NCI-H2081 treated with DMSO at 0.1 percent for 48 hours (cell line): ENCODE measurements around the gene TNFSF8.

Experiments used
- DNase-seq: peaks from one replicate; lab custom pipeline; 2025; lab: John Stamatoyannopoulos, UW

Gene TNFSF8

GRCh38 chr9:114936581-114936980 lies 6.2 kb upstream of the TNFSF8 start:
- DNase-seq: no peak

GRCh38 chr9:114935119-114935518 lies 4.7 kb upstream of the TNFSF8 start:
- DNase-seq: no peak

- DNase-seq: no peak
Measured at GRCh38 chr9:114932502-114932901, 2.1 kb upstream of the TNFSF8 start.

- DNase-seq: no peak
Measured at GRCh38 chr9:114931407-114931806, 1.0 kb upstream of the TNFSF8 start.

- no peak for DNase-seq
Measured at GRCh38 chr9:114929201-114929600, 1.2 kb downstream of the TNFSF8 start.

- DNase-seq: no peak
Measured at GRCh38 chr9:114928671-114929070, 1.7 kb downstream of the TNFSF8 start.

- DNase-seq: no peak
Measured at GRCh38 chr9:114928136-114928535, 2.3 kb downstream of the TNFSF8 start.

GRCh38 chr9:114925672-114926071 lies 4.7 kb downstream of the TNFSF8 start:
- DNase-seq: no peak

GRCh38 chr9:114925039-114925438 lies 5.4 kb downstream of the TNFSF8 start:
- no peak for DNase-seq

GRCh38 chr9:114924327-114924726 lies 6.1 kb downstream of the TNFSF8 start:
- no peak for DNase-seq

GRCh38 chr9:114923918-114924317 lies 6.5 kb downstream of the TNFSF8 start:
- DNase-seq: no peak

GRCh38 chr9:114921171-114921570 lies 9.2 kb downstream of the TNFSF8 start:
- no peak for DNase-seq

- DNase-seq: no peak
Measured at GRCh38 chr9:114919611-114920010, 10.8 kb downstream of the TNFSF8 start.

- DNase-seq: no peak
Measured at GRCh38 chr9:114916481-114916880, 13.9 kb downstream of the TNFSF8 start.

- DNase-seq: no peak
Measured at GRCh38 chr9:114914139-114914538, 16.3 kb downstream of the TNFSF8 start.

- no peak for DNase-seq
Measured at GRCh38 chr9:114913656-114914055, 16.7 kb downstream of the TNFSF8 start.

GRCh38 chr9:114913217-114913616 lies 17.2 kb downstream of the TNFSF8 start:
- no peak for DNase-seq

- no peak for DNase-seq
Measured at GRCh38 chr9:114911167-114911821, 19.1 kb downstream of the TNFSF8 start.

GRCh38 chr9:114910541-114910940 lies 19.9 kb downstream of the TNFSF8 start:
- no peak for DNase-seq

GRCh38 chr9:114909661-114910060 lies 20.7 kb downstream of the TNFSF8 start:
- no peak for DNase-seq

GRCh38 chr9:114908805-114909448 lies 21.5 kb downstream of the TNFSF8 start:
- no peak for DNase-seq

GRCh38 chr9:114908104-114908622 lies 22.2 kb downstream of the TNFSF8 start:
- peak; percentile 96 for DNase-seq

GRCh38 chr9:114906922-114907571 lies 23.3 kb downstream of the TNFSF8 start:
- DNase-seq: no peak
